ENCODE results near the gene MACROD2.

DNA sequence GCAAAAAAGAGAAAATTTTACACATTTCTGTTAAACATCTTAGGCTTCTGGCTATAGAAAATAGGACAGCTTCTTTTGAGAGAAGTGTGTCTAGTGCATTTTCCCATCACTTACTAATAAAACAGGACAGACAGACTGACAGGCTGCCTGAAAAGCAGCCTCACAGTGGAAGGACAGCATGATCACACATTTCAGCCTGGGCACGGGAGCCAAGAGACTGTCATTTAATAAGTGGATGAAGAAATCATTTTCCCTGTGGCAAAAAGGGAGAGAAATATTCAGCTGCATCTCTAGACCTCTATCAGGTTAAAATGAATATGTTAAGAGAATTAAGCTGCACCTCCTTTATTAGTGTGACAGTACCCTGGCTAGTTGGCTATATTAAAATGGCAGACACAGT is 1617.5 kb downstream of the MACROD2 start:
- TF ChIP-seq, protein P1, sequence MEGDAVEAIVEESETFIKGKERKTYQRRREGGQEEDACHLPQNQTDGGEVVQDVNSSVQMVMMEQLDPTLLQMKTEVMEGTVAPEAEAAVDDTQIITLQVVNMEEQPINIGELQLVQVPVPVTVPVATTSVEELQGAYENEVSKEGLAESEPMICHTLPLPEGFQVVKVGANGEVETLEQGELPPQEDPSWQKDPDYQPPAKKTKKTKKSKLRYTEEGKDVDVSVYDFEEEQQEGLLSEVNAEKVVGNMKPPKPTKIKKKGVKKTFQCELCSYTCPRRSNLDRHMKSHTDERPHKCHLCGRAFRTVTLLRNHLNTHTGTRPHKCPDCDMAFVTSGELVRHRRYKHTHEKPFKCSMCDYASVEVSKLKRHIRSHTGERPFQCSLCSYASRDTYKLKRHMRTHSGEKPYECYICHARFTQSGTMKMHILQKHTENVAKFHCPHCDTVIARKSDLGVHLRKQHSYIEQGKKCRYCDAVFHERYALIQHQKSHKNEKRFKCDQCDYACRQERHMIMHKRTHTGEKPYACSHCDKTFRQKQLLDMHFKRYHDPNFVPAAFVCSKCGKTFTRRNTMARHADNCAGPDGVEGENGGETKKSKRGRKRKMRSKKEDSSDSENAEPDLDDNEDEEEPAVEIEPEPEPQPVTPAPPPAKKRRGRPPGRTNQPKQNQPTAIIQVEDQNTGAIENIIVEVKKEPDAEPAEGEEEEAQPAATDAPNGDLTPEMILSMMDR (IDR thresholded peaks at IDR 0.05): no peak
- TF ChIP-seq EP300 (IDR thresholded peaks at IDR 0.05) (no peak), POLR2A (IDR thresholded peaks at IDR 0.05) (no peak)

Measured in suprapubic skin (tissue), 3 donors.